Tibial artery (tissue), 4 donors: ENCODE measurements around the gene MLC1.
"Not testable (repeated sequence)": the region's sequence is repeated elsewhere in the genome, so short reads cannot be mapped to it uniquely, and the experiment has no call there.

Experiments used
- DNase-seq, 2 donors: peaks; one replicate each; pipeline ENCODE4 v3.0.0-alpha.2; 2019
- H3K27ac ChIP-seq, 2 donors: fragments of 200-600 bp; sonication (generic) in 1 of 2; 1 replicate in 1 of 2; 2 replicates in 1 of 2; pipeline ENCODE4 v1.5.1; 2018 to 2019; ENCODE audit warnings: mild to moderate bottlenecking in 1 of 2
- H3K27me3 ChIP-seq, 2 donors: fragments of 200-600 bp; sonication (generic) in 1 of 2; one replicate each; pipeline versions ENCODE4 v1.5.1 to v1.6.0; 2016 to 2019
- H3K36me3 ChIP-seq, 3 donors: fragments of 200-600 bp; sonication (generic) in 2 of 3; one replicate each; pipeline ENCODE4 v1.5.1; 2016 to 2019; ENCODE audit warnings: mild to moderate bottlenecking in 2 of 3
- H3K4me1 ChIP-seq, 4 donors: fragments of 200-600 bp; sonication (generic) in 2 of 4; 1 replicate in 3 of 4; 2 replicates in 1 of 4; pipeline ENCODE4 v1.5.1; 2016 to 2019
- H3K4me3 ChIP-seq, 2 donors: fragments of 200-600 bp; sonication (generic) in 1 of 2; 1 replicate in 1 of 2; 2 replicates in 1 of 2; pipeline ENCODE4 v1.5.1; 2018 to 2019; ENCODE audit warnings: mild to moderate bottlenecking in 2 of 2
- H3K9me3 ChIP-seq, 3 donors: fragments of 200-600 bp; sonication (generic) in 1 of 3; one replicate each; pipeline ENCODE4 v1.5.1; 2016 to 2019
- intact Hi-C: fragments of 100-400 bp; cut with DNase I; formaldehyde crosslinking; loops from one replicate; pipeline ENCODE4 v1.15.0; 2023; ENCODE audit warnings: low total_unique reads
- TF ChIP-seq, protein P1 (sequence below), 2 experiments: fragments of 200-600 bp in 1 of 2; fragments of 450-650 bp in 1 of 2; IDR thresholded peaks; one replicate each; pipeline ENCODE4 v1.5.1; 2017 to 2019; ENCODE audit warnings: antibody characterized with exemption in 2 of 2, mild to moderate bottlenecking in 1 of 2, moderate library complexity in 1 of 2

Gene MLC1

DNA sequence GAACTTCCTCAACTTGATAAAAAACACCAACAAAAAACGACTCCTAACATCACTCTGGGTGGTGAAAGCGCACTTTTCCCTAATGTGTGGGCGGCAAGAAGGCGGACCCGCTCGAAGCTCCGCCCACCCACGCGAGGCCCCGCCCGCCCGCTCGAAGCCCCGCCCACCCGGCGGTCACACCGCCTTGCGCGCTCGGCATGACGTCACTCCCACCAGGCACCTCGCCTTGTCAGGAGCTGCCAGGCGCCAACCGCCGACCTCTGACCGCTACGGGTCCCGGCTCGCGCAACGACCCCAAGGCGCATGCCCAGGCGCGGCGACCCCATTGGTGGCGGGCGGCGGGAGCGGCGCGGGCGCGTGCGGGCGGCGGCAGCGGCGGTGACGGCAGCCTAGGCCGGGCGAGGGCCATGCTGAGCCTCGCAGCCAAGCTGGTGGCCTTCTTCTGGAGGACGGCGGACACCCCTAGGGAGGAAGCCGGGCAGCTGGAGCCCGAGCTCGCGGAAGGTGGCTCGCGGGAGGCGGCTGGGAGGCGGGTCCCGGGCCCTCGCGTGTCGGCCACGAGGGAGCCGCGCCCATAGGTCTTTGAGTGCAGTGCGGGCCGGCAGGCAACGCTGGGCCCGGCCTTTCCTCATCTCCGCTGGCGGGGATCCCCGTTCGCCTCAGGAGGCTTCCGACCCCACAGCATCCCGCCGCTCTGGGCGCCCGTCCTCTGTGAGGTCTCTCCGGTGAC lies 4.6 kb upstream of the MLC1 start, which contains the start of gene MOV10L1:
MOV10L1 (plus strand) TSS at position 325 of the 730 bp plus-strand sequence; CDS start at position 408, 83 bp downstream.
- intact Hi-C loops: no loop called here
- Histone ChIP-seq H3K9me3 (peaks cover 0 to 10% (median 0%) of the 10 kb centered on the region in 3 donors), H3K4me3 (no peak within 1 kb of the TSS), H3K27me3 (peaks cover 0 to 38% of the 10 kb centered on the region in 2 donors), H3K4me1 (peaks cover 0 to 3% (median 0%) of the 10 kb centered on the region in 4 donors), H3K36me3 (no peaks in the 10 kb centered on the region), H3K27ac (no peak within 1 kb of the TSS)
- DNase-seq: no peak
- TF ChIP-seq, protein P1, sequence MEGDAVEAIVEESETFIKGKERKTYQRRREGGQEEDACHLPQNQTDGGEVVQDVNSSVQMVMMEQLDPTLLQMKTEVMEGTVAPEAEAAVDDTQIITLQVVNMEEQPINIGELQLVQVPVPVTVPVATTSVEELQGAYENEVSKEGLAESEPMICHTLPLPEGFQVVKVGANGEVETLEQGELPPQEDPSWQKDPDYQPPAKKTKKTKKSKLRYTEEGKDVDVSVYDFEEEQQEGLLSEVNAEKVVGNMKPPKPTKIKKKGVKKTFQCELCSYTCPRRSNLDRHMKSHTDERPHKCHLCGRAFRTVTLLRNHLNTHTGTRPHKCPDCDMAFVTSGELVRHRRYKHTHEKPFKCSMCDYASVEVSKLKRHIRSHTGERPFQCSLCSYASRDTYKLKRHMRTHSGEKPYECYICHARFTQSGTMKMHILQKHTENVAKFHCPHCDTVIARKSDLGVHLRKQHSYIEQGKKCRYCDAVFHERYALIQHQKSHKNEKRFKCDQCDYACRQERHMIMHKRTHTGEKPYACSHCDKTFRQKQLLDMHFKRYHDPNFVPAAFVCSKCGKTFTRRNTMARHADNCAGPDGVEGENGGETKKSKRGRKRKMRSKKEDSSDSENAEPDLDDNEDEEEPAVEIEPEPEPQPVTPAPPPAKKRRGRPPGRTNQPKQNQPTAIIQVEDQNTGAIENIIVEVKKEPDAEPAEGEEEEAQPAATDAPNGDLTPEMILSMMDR (IDR thresholded peaks at IDR 0.05): no peak

DNA sequence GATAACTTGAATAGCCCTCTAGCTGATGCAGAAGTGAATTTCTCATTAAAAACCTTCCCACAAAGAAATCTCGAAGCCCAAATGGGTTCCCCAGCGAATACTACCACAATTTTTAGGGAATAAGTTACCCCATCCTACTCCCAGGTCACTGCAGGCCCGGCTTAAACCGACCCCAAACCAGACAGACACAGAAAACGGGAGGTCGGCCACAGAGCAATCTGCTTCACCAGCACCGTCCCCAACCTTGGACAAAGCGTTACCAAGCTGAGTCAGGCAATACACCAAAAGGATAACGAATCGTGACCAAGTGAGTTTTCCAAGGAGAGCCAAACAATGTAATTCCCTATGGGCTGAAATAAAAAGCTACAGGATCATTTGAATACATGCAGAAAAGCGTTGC lies 4.0 kb upstream of the MLC1 start:
- H3K36me3 ChIP-seq: no peaks in the 10 kb centered on the region
- no peak overlapping the region for H3K27ac ChIP-seq
- TF ChIP-seq, protein P1 (IDR thresholded peaks at IDR 0.05): no peak
- DNase-seq: no peak
- peaks cover 0 to 43% of the 10 kb centered on the region in 2 donors for H3K27me3 ChIP-seq
- intact Hi-C loops: no loop called here
- H3K4me1 ChIP-seq: peaks cover 0 to 3% (median 0%) of the 10 kb centered on the region in 4 donors
- no peak overlapping the region for H3K4me3 ChIP-seq
- H3K9me3 ChIP-seq: peaks cover 0 to 10% (median 0%) of the 10 kb centered on the region in 3 donors

GRCh38 chr22:50088096-50088495 lies 2.9 kb upstream of the MLC1 start:
- TF ChIP-seq, protein P1 (IDR thresholded peaks at IDR 0.05): no peak
- intact Hi-C loops: no loop called here
- Histone ChIP-seq H3K36me3 (no peaks in the 10 kb centered on the region), H3K27ac (no peak overlapping the region), H3K4me3 (no peak overlapping the region), H3K4me1 (peaks cover 0 to 3% (median 0%) of the 10 kb centered on the region in 4 donors), H3K27me3 (peaks cover 0 to 54% of the 10 kb centered on the region in 2 donors), H3K9me3 (peaks cover 0 to 10% (median 0%) of the 10 kb centered on the region in 3 donors)
- DNase-seq: no peak

DNA sequence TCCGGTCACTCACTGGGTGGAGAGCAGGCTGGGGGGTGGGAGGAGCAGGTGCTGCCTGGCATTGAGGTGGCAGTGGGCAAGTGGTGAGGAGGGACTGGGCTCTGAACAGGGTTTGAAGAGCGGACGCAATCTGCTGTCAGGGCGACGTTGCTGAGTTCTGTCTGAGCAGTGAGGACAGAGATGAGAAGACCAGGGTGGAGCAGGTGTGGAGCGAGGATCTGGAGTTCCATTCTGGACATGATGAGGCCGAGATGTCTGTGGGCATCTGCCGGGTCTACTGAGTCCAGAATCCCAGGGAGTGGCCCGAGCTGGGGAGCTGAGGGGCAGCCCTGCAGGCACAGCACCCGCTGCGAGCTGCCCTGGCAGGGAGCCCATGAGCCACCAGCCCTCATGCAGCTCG lies 2.4 kb upstream of the MLC1 start:
- Histone ChIP-seq H3K4me1 (peaks cover 0 to 3% (median 0%) of the 10 kb centered on the region in 4 donors), H3K27ac (no peak overlapping the region), H3K9me3 (peaks cover 0 to 10% (median 0%) of the 10 kb centered on the region in 3 donors), H3K36me3 (no peaks in the 10 kb centered on the region), H3K27me3 (peaks cover 0 to 58% of the 10 kb centered on the region in 2 donors), H3K4me3 (no peak overlapping the region)
- TF ChIP-seq, protein P1 (IDR thresholded peaks at IDR 0.05): no peak
- no peak for DNase-seq
- intact Hi-C loops: no loop called here

DNA sequence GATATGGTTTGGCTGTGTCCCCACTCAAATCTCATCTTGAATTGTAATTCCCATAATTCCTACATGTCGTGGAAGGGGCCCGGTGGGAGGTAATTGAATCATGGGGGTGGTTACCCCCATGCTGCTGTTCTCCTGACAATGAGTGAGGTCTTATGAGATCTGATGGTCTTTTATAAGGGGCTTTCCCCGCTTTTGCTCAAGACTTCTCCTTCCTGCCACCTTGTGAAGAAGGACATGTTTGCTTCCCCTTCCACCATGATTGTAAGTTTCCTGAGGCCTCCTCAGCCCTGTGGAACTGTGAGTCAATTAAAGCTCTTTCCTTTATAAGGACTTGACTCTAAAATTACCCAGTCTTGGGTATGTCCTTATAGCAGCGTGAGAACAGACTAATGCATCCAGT lies 1.7 kb upstream of the MLC1 start:
- H3K36me3 ChIP-seq, H3K9me3 ChIP-seq, H3K27ac ChIP-seq, DNase-seq, H3K4me1 ChIP-seq, H3K4me3 ChIP-seq, intact Hi-C loops: not testable (repeated sequence)
- peaks cover 0 to 62% of the 10 kb centered on the region in 2 donors for H3K27me3 ChIP-seq

DNA sequence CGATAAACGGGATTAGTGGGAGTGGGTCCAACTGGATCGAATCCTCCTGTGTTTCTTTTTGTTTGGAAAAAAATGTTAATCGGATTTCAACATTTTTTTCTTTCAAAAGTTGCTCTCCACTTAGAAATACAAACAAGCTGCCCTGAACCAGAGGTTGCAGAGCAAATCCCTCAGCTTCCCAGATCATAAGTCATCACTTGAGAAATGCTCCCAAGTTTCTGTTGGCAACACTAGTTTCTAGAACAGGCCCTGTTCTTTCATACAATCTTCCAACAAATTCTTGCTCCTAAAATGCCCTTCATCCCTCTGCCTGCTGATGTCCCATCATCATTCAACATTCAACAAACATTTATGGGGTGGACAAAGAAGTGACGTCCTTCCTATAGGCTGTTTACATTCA lies 1.3 kb upstream of the MLC1 start:
- H3K27me3 ChIP-seq: peaks cover 0 to 62% of the 10 kb centered on the region in 2 donors
- peaks cover 0 to 3% (median 0%) of the 10 kb centered on the region in 4 donors for H3K4me1 ChIP-seq
- H3K9me3 ChIP-seq: peaks cover 0 to 10% (median 0%) of the 10 kb centered on the region in 3 donors
- no peak for DNase-seq
- TF ChIP-seq, protein P1 (IDR thresholded peaks at IDR 0.05): no peak
- intact Hi-C loops: no loop called here
- H3K36me3 ChIP-seq: no peaks in the 10 kb centered on the region
- no peak overlapping the region for H3K27ac ChIP-seq
- no peak overlapping the region for H3K4me3 ChIP-seq
